ENCODE results near the gene GAS1.

Gene GAS1

DNA sequence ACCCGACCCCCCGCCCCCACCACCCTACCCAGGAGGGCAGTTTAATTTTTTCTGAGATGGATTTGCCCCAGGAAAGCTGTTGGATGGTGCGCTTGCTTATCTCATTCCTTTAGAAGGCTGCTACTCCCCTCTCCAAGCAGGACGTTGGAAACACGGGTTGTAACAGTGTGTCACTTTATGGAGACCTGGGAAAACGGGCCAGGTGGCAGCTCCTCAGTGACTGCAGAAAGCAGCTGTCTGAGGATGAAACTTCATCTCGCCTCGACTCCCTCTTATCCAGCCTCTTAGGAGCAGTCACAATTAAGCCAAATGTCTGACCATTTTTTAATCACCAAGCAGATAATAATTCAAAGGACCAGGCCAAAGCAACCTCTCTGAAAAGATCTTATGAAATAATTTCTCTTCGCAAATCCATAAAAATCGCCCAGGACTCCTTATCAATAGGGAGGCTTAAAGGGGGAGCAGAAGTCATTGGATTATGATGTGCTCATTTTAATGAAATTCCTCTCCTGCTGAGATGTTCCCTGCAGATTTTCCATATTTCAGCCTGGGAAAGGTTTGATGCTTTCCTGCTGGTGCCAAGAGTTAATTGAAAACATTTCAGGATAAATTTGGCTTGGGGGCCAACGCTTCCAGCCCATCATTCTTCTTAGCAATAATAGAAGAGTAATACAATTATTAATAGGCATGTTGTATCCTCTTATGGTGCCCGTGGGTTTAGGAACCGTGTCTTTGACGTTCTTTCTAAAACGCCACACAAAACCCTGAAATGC, 26.0 kb downstream of the GAS1 start:
- no peak for DNase-seq

- no peak for DNase-seq
Observed at GRCh38 chr9:86918556-86918955, 28.8 kb downstream of the GAS1 start.

- no peak for DNase-seq
Observed at GRCh38 chr9:86912210-86912609, 35.1 kb downstream of the GAS1 start.

DNA sequence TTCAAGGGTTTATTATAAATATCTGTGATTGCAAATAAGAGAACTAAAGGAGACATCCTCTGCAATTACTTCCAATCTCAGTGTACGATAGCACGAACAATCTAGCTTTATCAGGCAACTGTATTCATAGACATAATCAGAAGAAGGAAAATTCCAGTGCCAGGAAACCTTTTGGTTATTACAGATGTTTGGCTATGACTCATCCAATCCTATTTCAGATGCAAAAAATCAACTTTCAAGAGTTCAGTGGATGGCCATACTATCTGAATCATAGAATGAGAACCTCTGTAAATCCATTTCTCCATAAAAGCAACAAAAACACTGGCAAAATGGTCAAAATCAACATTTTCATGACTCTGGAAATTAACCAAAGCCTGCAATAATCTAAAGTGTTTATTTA, 37.9 kb downstream of the GAS1 start:
- DNase-seq: no peak

- no peak for DNase-seq
Observed at GRCh38 chr9:86908261-86908660, 39.0 kb downstream of the GAS1 start.

- no peak for DNase-seq
Observed at GRCh38 chr9:86907346-86907745, 40.0 kb downstream of the GAS1 start.

DNA sequence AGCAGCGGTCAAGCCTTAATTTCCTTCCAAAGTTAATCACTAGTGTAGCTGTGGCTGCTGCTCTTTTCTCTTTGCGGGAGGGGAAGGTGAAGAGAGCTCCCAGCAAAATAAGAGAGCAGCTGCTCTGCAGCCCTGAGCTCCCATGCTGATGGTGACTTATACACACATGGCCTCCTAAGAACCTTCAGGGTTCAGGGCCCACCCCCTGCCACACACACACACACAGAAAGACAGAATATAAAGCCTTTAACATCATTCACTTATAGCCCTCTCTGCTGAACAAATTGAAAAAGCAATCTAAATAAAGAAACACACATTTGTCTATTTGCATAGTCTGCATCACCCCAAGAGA, 43.6 kb downstream of the GAS1 start:
- DNase-seq: no peak

GRCh38 chr9:86902991-86903733, 44.1 kb downstream of the GAS1 start:
- no peak for DNase-seq

DNA sequence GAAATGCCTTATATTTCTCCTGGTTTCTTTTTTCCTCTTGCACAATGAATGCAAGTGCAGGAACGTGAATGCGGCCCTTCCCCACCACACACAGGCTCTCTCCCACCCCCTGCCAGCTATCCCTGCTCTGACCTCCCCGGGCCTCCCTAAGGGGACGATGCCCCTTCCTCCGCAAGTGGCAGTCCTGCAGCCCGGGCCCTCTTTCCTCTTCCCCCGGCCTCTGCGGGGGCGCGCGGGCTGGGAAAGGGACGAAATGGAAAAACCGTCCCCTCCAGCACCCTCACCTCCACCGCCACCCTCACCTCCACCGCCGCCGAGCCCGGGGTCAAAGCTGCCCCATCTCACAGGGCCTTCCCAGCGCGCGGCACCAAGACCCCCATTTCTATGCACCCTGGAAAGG, 44.7 kb downstream of the GAS1 start:
- DNase-seq: no peak

DNA sequence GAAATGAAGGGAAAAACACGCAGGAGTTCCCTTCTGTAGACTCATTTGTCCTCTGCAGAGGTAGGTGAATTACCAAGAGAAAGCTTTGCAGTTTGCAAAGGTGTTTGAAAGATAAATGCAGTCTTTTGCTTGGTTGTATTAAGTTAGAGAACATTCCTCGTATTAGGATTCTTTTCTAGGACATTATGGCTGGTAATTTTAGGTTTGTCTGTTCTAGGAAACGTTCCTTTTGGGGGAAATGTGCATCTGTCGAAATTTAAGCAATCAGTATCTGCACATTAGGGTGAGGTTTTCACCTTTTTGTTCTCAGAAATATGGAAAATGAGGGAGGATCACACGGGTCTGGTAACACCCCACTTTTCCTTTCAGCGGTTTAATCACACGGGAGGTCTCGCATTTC, 45.1 kb downstream of the GAS1 start:
- no peak for DNase-seq

- DNase-seq: no peak
Observed at GRCh38 chr9:86901511-86901910, 45.8 kb downstream of the GAS1 start.
